DND-41 (cell line): Measurements from ENCODE around the gene PRICKLE3.

ENCODE experiments used
- EZH2 ChIP-seq: IDR thresholded peaks from 3 replicates; pipeline ENCODE4 v1.6.1; 2012; ENCODE audit warnings: borderline replicate concordance, low read depth, mild to moderate bottlenecking, moderate library complexity, low read length, inconsistent platforms; ENCODE audit not compliant: severe bottlenecking
- TF ChIP-seq, protein P1 (sequence below): IDR thresholded peaks from 2 replicates; pipeline ENCODE4 v1.5.1; 2012; ENCODE audit warnings: borderline replicate concordance, low read length, moderate library complexity, mild to moderate bottlenecking; ENCODE audit not compliant: poor library complexity, severe bottlenecking; ENCODE audit errors: extremely low read depth

DNA sequence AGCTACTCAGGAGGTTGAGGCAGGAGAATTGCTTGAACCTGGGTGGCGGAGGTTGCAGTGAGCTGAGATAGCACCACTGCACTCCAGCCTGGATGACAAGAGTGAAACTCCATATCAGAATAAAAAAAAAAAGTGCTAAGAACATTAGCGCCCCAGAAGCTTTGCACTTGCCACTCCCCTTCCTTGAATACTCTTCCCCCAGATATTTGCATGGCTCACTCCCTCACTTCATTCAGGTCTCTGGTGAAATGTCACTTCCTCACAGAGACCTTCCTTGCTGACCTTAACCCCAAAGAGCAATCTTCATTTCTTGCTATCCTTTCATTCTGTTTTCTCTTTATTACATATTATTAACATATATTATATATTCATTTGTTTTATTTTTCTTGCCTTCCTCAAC is 35.7 kb upstream of the PRICKLE3 start:
- TF ChIP-seq, protein P1, sequence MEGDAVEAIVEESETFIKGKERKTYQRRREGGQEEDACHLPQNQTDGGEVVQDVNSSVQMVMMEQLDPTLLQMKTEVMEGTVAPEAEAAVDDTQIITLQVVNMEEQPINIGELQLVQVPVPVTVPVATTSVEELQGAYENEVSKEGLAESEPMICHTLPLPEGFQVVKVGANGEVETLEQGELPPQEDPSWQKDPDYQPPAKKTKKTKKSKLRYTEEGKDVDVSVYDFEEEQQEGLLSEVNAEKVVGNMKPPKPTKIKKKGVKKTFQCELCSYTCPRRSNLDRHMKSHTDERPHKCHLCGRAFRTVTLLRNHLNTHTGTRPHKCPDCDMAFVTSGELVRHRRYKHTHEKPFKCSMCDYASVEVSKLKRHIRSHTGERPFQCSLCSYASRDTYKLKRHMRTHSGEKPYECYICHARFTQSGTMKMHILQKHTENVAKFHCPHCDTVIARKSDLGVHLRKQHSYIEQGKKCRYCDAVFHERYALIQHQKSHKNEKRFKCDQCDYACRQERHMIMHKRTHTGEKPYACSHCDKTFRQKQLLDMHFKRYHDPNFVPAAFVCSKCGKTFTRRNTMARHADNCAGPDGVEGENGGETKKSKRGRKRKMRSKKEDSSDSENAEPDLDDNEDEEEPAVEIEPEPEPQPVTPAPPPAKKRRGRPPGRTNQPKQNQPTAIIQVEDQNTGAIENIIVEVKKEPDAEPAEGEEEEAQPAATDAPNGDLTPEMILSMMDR: no peak
- no peak for TF ChIP-seq EZH2
